Stimulated activated CD4-positive, alpha-beta T cell treated with anti-CD3 and anti-CD28 coated beads, Interleukin-4, amount 100 ng/mL, for 48 hours (primary cell): ENCODE data around the gene TTC32.
"Not testable (repeated sequence)": the region's sequence is repeated elsewhere in the genome, so short reads cannot be mapped to it uniquely, and the experiment has no call there.

ENCODE experiments used
- DNase-seq, 2 donors: peaks; one replicate each; pipeline ENCODE4 v3.0.0-alpha.2; 2020; ENCODE audit warnings: low read depth in 2 of 2

The TTC32 gene

DNA sequence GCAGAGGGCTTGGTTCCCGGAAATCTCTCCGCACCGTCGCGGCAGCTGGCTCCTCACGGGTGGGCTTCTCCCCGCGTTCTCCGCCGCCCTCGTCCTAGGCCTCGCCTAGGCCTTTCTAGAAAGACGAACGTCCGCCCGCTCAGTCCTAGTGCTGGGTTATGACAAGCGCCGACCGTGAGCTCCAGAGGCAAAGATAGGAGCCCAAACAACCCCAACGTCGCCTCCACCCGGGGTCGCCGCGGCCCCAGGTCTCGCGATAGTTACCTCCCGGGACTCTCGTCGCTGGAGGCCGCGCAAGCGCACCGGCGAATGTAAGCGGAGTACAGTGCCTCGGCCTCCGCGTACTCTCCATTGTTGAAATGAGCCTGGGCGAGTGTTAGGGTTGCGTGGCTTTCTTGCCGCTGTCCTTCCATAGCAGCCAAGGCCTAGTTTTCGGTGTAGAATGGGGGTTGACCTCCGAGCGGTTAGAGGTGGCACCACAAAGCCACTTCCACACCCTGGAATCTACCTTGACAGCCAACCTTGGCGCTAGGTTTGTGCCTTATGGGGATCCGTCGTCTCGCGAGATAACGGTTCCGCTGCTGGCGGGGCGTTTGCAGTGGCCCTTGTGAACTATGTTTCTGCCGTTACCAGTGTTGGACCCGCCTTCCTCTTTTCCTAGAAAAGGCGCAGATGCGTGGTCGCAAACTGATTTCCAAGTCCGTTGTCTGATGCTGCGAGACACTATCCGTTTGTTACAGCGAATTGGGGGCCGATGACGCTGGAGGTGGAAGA, at the start of gene TTC32:
Gene TTC32 (minus strand): TSS at position 542 of the 774 bp plus-strand sequence. CDS start 129 bp downstream, at position 413.
- peak; percentile 86 to 87 for DNase-seq

DNA sequence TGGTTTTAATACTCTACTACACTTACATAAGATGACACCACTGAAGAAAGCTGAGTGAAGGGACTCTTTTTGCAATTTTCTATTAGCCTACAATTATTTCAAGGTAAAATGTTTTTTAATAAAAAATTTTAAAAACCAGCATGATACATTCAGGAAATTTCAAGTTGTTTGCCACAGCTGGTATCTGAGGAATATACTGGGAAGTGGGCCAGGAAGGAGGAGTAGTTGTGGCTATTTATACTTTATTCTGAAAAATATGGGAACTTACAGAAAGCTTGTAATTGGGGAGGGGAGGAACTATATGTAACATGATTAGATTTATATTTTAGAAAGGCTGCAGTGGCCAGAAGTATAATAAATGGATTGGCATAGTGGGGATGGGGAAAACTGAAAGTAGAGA, 47.3 kb upstream of the TTC32 start:
- no peak for DNase-seq

GRCh38 chr2:19947184-19947940, 45.6 kb upstream of the TTC32 start:
- DNase-seq: no peak

GRCh38 chr2:19944205-19944845, 42.5 kb upstream of the TTC32 start:
- no peak for DNase-seq

- no peak for DNase-seq
These were observed 41.4 kb upstream of the TTC32 start for GRCh38 chr2:19943189-19943588.

DNA sequence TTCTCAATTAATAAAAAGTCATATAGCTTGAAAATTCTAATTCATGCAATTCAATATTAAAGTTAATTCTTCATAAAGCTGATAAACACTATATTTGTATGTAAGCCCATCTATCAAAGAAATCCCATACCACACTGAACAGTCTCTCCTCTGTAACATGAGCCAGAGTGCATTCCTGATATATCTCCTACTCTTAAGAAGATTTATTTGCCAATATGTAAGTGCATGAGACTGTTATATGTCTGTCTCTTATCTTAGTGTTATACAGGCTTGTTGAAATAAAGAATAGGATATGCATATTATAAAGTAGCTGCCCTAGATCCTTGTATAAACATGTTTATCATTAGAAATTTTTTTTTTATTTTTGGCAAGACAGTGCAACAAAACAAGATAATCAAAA, 40.4 kb upstream of the TTC32 start:
- DNase-seq: no peak

GRCh38 chr2:19937004-19937403, 35.2 kb upstream of the TTC32 start:
- no peak for DNase-seq

- DNase-seq: no peak
These were observed 34.4 kb upstream of the TTC32 start for GRCh38 chr2:19936203-19936602.

- no peak for DNase-seq
These were observed 31.7 kb upstream of the TTC32 start for GRCh38 chr2:19933351-19933981.

- DNase-seq: no peak
These were observed 31.1 kb upstream of the TTC32 start for GRCh38 chr2:19932928-19933327.

DNA sequence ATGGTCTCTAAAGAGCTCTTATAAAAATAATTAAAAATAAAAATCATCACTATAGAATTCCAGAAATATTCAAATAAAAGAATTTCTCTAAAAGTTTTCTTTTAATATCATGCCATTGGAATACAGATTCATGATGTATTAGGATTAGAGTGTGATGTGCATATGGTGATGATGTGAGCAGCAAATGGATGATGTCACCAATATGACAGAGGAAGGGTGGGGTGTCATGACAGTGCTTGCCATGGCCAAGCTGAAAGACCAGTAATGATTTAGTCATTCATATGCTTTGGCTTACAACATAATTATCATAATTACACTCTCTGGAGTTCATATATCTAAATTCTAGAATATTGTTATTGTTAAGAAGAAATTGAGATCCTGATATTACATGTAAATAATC, 27.4 kb upstream of the TTC32 start:
- no peak for DNase-seq

DNA sequence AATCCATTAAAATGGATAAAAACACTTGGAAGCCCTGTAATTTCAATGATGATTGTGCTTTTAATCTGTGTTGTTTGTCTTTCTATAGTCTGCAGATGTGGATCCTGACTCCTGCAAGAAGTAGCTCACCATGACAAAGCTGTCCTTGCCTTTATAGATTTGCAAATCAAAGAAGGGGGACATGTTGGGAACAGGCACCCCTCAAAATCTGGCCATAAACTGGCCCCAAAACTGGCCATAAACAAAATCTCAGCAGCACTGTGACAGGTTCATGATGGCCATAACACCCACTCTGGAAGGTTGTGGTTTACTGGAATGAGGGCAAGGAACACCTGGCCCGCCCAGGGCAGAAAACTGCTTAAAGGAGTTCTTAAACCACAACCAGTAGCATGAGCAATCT, 26.0 kb upstream of the TTC32 start:
- not testable (repeated sequence) for DNase-seq

GRCh38 chr2:19924526-19924925, 22.7 kb upstream of the TTC32 start:
- not testable (repeated sequence) for DNase-seq

DNA sequence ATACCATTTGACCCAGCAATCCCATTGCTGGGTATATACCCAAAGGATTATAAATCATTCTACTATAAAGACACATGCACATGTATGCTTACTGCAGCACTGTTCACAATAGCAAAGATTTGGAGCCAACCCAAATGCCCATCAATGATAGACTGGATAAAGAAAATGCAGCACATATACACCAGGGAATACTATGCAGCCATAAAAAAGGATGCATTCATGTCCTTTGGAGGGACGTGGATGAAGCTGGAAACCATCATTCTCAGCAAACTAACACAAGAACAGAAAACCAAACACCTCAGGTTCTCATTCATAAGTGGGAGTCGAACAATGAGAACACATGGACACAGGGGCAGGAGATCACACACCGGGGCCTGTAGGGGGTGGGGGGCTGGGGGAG, 20.4 kb upstream of the TTC32 start:
- DNase-seq: not testable (repeated sequence)

DNA sequence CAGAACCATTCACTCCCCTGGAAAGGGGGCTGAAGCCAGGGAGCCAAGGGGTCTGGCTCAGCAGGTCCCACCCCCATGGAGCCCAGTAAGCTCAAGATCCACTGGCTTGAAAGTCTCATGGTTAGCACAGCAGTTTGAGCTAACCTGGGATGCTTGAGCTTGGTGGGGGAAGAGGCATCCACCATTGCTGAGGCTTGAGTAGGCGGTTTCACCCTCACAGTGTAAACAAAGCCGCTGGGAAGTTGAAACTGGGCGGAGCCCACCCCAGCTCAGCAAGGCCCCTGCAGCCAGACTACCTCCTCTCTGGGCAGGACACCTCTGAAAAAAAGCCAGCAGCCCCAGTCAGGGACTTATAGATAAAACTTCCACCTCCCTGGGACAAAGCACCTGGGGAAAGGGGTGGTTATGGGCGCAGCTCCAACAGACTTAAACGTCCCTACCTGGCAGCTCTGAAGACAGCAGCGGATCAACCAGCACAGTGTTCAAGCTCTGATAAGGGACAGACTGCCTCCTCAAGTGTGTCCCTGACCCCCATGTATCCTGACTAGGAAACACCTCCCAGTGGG, 14.7 kb upstream of the TTC32 start:
- DNase-seq: no peak

- no peak for DNase-seq
These were observed 12.6 kb upstream of the TTC32 start for GRCh38 chr2:19914266-19914975.

DNA sequence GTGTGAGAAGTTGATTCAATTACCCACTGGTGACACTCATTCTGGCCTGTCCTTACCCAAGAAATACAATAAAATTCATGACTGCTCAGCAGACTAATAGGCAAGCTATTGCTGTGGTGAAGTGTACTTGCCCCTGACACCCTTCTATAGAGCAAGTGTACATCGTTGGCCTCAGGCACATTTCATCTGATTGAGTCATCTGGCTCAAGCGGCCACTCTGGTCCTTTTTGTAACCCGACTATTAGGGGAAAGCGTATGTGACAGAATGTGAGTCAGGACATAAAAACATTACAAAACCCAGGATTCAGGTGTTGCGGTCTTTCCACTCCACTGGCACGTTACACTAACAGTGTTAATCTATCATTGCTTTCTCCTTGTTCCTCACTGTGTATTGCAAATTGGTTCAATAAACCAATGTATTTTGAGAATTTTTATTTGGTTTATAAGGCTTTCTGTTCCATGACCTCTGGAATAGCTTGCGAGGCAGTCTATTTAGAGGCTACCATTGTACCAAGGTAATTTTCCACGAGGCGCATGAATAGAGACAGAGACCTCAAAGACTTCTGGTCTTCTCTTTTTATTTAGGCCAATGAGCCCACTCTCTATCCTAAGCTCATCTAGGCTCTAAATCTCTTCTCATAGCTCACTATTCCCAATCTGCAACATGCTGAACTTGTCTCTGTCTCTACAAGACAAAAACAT, 10.2 kb upstream of the TTC32 start:
- DNase-seq: no peak

DNA sequence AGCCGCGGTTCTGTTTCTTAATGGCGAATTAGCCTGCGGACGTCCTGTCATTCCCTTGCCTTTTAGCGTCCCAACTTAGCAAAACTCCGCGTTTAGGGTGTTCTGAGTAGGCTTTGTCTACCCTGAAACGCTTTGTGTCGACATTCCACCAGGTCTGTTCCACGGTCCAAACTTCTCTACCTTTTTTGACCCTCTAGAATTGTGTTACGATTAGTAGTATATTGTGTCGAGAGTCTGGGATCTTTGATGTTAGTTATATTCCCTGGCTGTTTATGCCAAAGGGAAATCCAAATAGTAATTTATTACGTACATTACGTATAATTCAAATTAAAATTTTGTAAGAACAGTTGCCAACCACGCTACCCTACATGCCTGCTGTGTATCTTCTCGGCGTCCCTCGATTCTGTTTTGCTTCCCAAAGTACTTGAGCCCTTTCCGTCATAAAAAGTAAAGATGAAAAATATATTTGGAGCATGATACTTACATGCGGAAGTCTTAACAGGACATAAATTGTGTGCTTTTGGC, 495 bp upstream of the TTC32 start:
- DNase-seq: no peak

- DNase-seq: no peak
These were observed 797 bp downstream of the TTC32 start for GRCh38 chr2:19900931-19901441.
